HCT116 (cell line): ENCODE measurements around the gene ACAD8. TPM values are rescaled to one million over a fixed set of nuclear protein-coding genes. Genes with fewer than 3 reads are reported as not detected.

Experiments
- ATAC-seq: fragments of 200-7000 bp; cut with Tn5 transposase; 2 replicates; pipeline ENCODE4 v1.9.1; 2020; ENCODE audit warnings: mild to moderate bottlenecking, moderate library complexity
- BruUV-seq: library from RNA; stranded (reverse); fragments of 400-500 nt; replicated peaks from 2 replicates; lab custom pipeline; 2021; lab: Mats Ljungman, UMichigan
- CTCF ChIA-PET: fragments of 300-600 bp; sonication (Branson Sonifier 250); formaldehyde crosslinking; loops from one replicate; lab custom pipeline; 2021; ENCODE audit warnings: antibody characterized with exemption; lab: Charles Lee
- POLR2A ChIA-PET: fragments of 300-600, 350-600 bp; sonication (Branson Sonifier 250); formaldehyde crosslinking; loops from one replicate; lab custom pipeline; 2021; ENCODE audit warnings: antibody characterized with exemption; lab: Charles Lee
- RAD21 ChIA-PET, 2 experiments: fragments of 300-600 bp; sonication (Branson Sonifier 250); formaldehyde crosslinking; loops; one replicate each; lab custom pipeline; 2023; ENCODE audit warnings: low total read pairs in 2 of 2; ENCODE audit not compliant: uncharacterized antibody in 2 of 2, unreplicated experiment in 2 of 2, low non-redundant PET in 1 of 2; lab: Charles Lee
- DNase-seq: peaks from one replicate; pipeline ENCODE4 v3.0.0-alpha.2; 2010; ENCODE audit warnings: low read depth, low spot score
- H2AFZ ChIP-seq: fragments of 200-600 bp; shearing (Covaris generic), sonication (generic); 2 replicates; pipeline ENCODE4 v1.6.1; 2017; ENCODE audit warnings: low read depth, mixed run types, mixed read lengths, antibody characterized with exemption, low read length; ENCODE audit not compliant: poor library complexity, severe bottlenecking
- H3K27ac ChIP-seq: 2 replicates; pipeline ENCODE4 v1.5.1; 2012; ENCODE audit warnings: low read depth, low read length
- H3K27me3 ChIP-seq: fragments of 200-600 bp; sonication (generic); 2 replicates; pipeline ENCODE4 v1.6.1; 2016; ENCODE audit warnings: mixed run types, low read length, mixed read lengths; ENCODE audit not compliant: insufficient read depth
- H3K36me3 ChIP-seq, 2 experiments: fragments of 200-500 bp in 1 of 2; fragments of 200-600 bp in 1 of 2; sonication (Bioruptor generic) in 1 of 2; sonication (generic) in 1 of 2; 2 replicates each; pipeline versions ENCODE4 v1.5.1 to v1.6.1; 2014 to 2016; ENCODE audit warnings: low read length in 2 of 2, inconsistent platforms in 1 of 2, mixed read lengths in 1 of 2, mixed run types in 1 of 2; ENCODE audit not compliant: insufficient read depth in 2 of 2, control insufficient read depth in 1 of 2
- H3K4me1 ChIP-seq, 2 experiments: fragments of 200-600 bp in 1 of 2; sonication (generic) in 1 of 2; 2 replicates each; pipeline versions ENCODE4 v1.5.1 to v1.6.1; 2012 to 2017; ENCODE audit warnings: low read length in 2 of 2, inconsistent platforms in 1 of 2, mild to moderate bottlenecking in 1 of 2, mixed read lengths in 1 of 2, mixed run types in 1 of 2, moderate library complexity in 1 of 2; ENCODE audit not compliant: insufficient read depth in 2 of 2, control insufficient read depth in 1 of 2
- H3K4me2 ChIP-seq: fragments of 200-600 bp; sonication (generic); 2 replicates; pipeline ENCODE4 v1.6.1; 2017; ENCODE audit warnings: mixed run types, low read length, mixed read lengths
- H3K4me3 ChIP-seq, 2 experiments: fragments of 200-600 bp in 1 of 2; sonication (generic) in 1 of 2; replicated peaks in 1 of 2; 2 replicates each; pipeline ENCODE4 v1.5.1; 2011 to 2016; ENCODE audit warnings: low read length in 2 of 2, control low read depth in 1 of 2, low read depth in 1 of 2, mild to moderate bottlenecking in 1 of 2, mixed read lengths in 1 of 2, mixed run types in 1 of 2
- H3K79me2 ChIP-seq: fragments of 200-600 bp; sonication (generic); 2 replicates; pipeline ENCODE4 v1.6.1; 2017; ENCODE audit warnings: mild to moderate bottlenecking, mixed run types, low read length, moderate library complexity, mixed read lengths; ENCODE audit not compliant: insufficient read depth
- H3K9ac ChIP-seq: fragments of 200-600 bp; sonication (generic); 2 replicates; pipeline ENCODE4 v1.6.1; 2016; ENCODE audit warnings: low read length, mixed read lengths
- H3K9me2 ChIP-seq: fragments of 200-600 bp; sonication (generic), shearing (Covaris generic); 2 replicates; pipeline ENCODE4 v1.6.1; 2017; ENCODE audit warnings: mixed run types, mild to moderate bottlenecking, moderate library complexity; ENCODE audit not compliant: insufficient read depth
- H3K9me3 ChIP-seq, 2 experiments: fragments of 200-500 bp in 1 of 2; fragments of 200-600 bp in 1 of 2; sonication (Bioruptor generic) in 1 of 2; sonication (generic) in 1 of 2; 2 replicates each; pipeline ENCODE4 v1.6.1; 2014 to 2017; ENCODE audit warnings: low read length in 2 of 2, mixed read lengths in 2 of 2, inconsistent platforms in 1 of 2, low read depth in 1 of 2, mild to moderate bottlenecking in 1 of 2, mixed run types in 1 of 2, moderate library complexity in 1 of 2; ENCODE audit not compliant: control insufficient read depth in 1 of 2, insufficient read depth in 1 of 2
- H4K20me1 ChIP-seq: fragments of 200-600 bp; sonication (generic), shearing (Covaris generic); 2 replicates; pipeline ENCODE4 v1.6.1; 2017; ENCODE audit warnings: mixed run types, mild to moderate bottlenecking, moderate library complexity; ENCODE audit not compliant: insufficient read depth
- CEBPB ChIP-seq: IDR thresholded peaks from 2 replicates; pipeline ENCODE4 v1.6.1; 2012; ENCODE audit warnings: low read depth
- CTCF ChIP-seq, 3 experiments: fragments of 200-600 bp in 1 of 3; sonication (generic) in 1 of 3; IDR thresholded peaks in 2 of 3; conservative IDR thresholded peaks in 1 of 3; 2 replicates each; pipeline ENCODE4 v1.5.1; 2012 to 2017; ENCODE audit warnings: low read depth in 2 of 3, low read length in 2 of 3, antibody characterized with exemption in 1 of 3, borderline replicate concordance in 1 of 3, control low read depth in 1 of 3, mild to moderate bottlenecking in 1 of 3, mixed read lengths in 1 of 3, mixed run types in 1 of 3, moderate library complexity in 1 of 3; ENCODE audit not compliant: insufficient read depth in 1 of 3
- ELF1 ChIP-seq: IDR thresholded peaks from 2 replicates; pipeline ENCODE4 v1.6.1; 2012; ENCODE audit warnings: low read depth, borderline replicate concordance
- EZH2 ChIP-seq: fragments of 200-600 bp; sonication (generic); IDR thresholded peaks from 2 replicates; pipeline ENCODE4 v1.6.1; 2017; ENCODE audit warnings: antibody characterized with exemption, mixed run types
- FOSL1 ChIP-seq: IDR thresholded peaks from 2 replicates; pipeline ENCODE4 v1.6.1; 2012; ENCODE audit warnings: low read depth
- JUND ChIP-seq: IDR thresholded peaks from 2 replicates; pipeline ENCODE4 v1.6.1; 2012
- RAD21 ChIP-seq: IDR thresholded peaks from 2 replicates; pipeline ENCODE4 v1.6.1; 2012; ENCODE audit warnings: low read depth, mild to moderate bottlenecking
- SIN3A ChIP-seq: IDR thresholded peaks from 2 replicates; pipeline ENCODE4 v1.6.1; 2012; ENCODE audit warnings: low read depth
- SRF ChIP-seq: IDR thresholded peaks from 2 replicates; pipeline ENCODE4 v1.6.1; 2012; ENCODE audit warnings: low read depth
- TCF7L2 ChIP-seq: IDR thresholded peaks from 2 replicates; pipeline ENCODE4 v1.7.0; 2011; ENCODE audit warnings: borderline replicate concordance, inconsistent platforms; ENCODE audit not compliant: insufficient read depth, insufficient read length; ENCODE audit errors: extremely low read depth
- YY1 ChIP-seq: IDR thresholded peaks from 2 replicates; pipeline ENCODE4 v1.6.1; 2011; ENCODE audit warnings: low read length, low read depth, moderate library complexity, mild to moderate bottlenecking; ENCODE audit not compliant: insufficient replicate concordance; ENCODE audit errors: extremely low read depth
- ZFX ChIP-seq: fragments of 450-650 bp; IDR thresholded peaks from 2 replicates; pipeline ENCODE4 v1.6.1; 2017
- intact Hi-C: fragments of 100-400 bp; cut with micrococcal nuclease; formaldehyde crosslinking; loops from 2 replicates; pipeline ENCODE4 v1.10.0; 2022
- total RNA-seq: library from RNA; stranded (reverse); gene quantifications from one replicate; pipeline ENCODE4 v1.2.1, GENCODE V29; 2021; ENCODE audit not compliant: unreplicated experiment
- TF ChIP-seq, protein P1 (sequence below): IDR thresholded peaks from 2 replicates; pipeline ENCODE4 v1.6.1; 2012
- TF ChIP-seq, protein P2 (sequence below): IDR thresholded peaks from 2 replicates; pipeline ENCODE4 v1.6.1; 2012; ENCODE audit warnings: low read depth

The ACAD8 gene
- total RNA-seq, 1 experiment from 2014 or later, result 21.0 TPM

GRCh38 chr11:134264966-134265764 lies 11.8 kb downstream of the ACAD8 start:
- Histone ChIP-seq H3K9ac (no peak overlapping the region), H3K4me3 (no peak overlapping the region), H3K4me2 (no peak overlapping the region), H3K9me3 (no peaks in the 10 kb centered on the region), H3K27ac (no peak overlapping the region), H3K36me3 (peaks cover 4% of the 10 kb centered on the region in 2 experiments; a peak in 2 of 4 replicates), H3K79me2 (no peaks in the 10 kb centered on the region), H3K27me3 (no peaks in the 10 kb centered on the region), H2AFZ (no peak overlapping the region), H3K9me2 (no peaks in the 10 kb centered on the region), H4K20me1 (no peaks in the 10 kb centered on the region), H3K4me1 (no peaks in the 10 kb centered on the region)
- intact Hi-C loops, result no loop called here
- no TSS peak for BruUV-seq
- POLR2A ChIA-PET, result no interaction called here
- ATAC-seq (no peak), DNase-seq (no peak)
- RAD21 ChIA-PET, result no interaction called here
- TF ChIP-seq CTCF (IDR thresholded peaks at IDR 0.05 in 2 of 3, conservative IDR thresholded peaks at IDR 0.05 in 1 of 3; ENCODE audit: borderline replicate concordance in 1 of 3, insufficient read depth in 1 of 3, low read depth in 2 of 3, low read length in 2 of 3), result no peak
- no peak for TF ChIP-seq ZFX
- no peak for TF ChIP-seq SRF
- TF ChIP-seq FOSL1, result no peak
- TF ChIP-seq JUND, result no peak
- TF ChIP-seq TCF7L2, result no peak
- no peak for TF ChIP-seq CEBPB
- TF ChIP-seq, protein P1, sequence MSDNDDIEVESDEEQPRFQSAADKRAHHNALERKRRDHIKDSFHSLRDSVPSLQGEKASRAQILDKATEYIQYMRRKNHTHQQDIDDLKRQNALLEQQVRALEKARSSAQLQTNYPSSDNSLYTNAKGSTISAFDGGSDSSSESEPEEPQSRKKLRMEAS, result no peak
- TF ChIP-seq RAD21, result no peak
- TF ChIP-seq YY1, result no peak
- no peak for TF ChIP-seq SIN3A
- TF ChIP-seq ELF1, result no peak
- TF ChIP-seq EZH2, result no peak
- TF ChIP-seq, protein P2, sequence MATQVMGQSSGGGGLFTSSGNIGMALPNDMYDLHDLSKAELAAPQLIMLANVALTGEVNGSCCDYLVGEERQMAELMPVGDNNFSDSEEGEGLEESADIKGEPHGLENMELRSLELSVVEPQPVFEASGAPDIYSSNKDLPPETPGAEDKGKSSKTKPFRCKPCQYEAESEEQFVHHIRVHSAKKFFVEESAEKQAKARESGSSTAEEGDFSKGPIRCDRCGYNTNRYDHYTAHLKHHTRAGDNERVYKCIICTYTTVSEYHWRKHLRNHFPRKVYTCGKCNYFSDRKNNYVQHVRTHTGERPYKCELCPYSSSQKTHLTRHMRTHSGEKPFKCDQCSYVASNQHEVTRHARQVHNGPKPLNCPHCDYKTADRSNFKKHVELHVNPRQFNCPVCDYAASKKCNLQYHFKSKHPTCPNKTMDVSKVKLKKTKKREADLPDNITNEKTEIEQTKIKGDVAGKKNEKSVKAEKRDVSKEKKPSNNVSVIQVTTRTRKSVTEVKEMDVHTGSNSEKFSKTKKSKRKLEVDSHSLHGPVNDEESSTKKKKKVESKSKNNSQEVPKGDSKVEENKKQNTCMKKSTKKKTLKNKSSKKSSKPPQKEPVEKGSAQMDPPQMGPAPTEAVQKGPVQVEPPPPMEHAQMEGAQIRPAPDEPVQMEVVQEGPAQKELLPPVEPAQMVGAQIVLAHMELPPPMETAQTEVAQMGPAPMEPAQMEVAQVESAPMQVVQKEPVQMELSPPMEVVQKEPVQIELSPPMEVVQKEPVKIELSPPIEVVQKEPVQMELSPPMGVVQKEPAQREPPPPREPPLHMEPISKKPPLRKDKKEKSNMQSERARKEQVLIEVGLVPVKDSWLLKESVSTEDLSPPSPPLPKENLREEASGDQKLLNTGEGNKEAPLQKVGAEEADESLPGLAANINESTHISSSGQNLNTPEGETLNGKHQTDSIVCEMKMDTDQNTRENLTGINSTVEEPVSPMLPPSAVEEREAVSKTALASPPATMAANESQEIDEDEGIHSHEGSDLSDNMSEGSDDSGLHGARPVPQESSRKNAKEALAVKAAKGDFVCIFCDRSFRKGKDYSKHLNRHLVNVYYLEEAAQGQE, result no peak
- CTCF ChIA-PET, result no interaction called here
